Measurements from ENCODE around the gene PLXDC2. TPM values are rescaled to one million over a fixed set of nuclear protein-coding genes. Genes with fewer than 3 reads are reported as not detected.
A peak's percentile ranks its signal among the peaks of the same experiment; 100 is the strongest.
"Not testable (repeated sequence)": the region's sequence is repeated elsewhere in the genome, so short reads cannot be mapped to it uniquely, and the experiment has no call there.

PLXDC2 gene
- total RNA-seq: 100 to 1,000 TPM in 2 of 3 donors, 10 to 100 TPM in 1; 63.9 to 125 (median 101) TPM

DNA sequence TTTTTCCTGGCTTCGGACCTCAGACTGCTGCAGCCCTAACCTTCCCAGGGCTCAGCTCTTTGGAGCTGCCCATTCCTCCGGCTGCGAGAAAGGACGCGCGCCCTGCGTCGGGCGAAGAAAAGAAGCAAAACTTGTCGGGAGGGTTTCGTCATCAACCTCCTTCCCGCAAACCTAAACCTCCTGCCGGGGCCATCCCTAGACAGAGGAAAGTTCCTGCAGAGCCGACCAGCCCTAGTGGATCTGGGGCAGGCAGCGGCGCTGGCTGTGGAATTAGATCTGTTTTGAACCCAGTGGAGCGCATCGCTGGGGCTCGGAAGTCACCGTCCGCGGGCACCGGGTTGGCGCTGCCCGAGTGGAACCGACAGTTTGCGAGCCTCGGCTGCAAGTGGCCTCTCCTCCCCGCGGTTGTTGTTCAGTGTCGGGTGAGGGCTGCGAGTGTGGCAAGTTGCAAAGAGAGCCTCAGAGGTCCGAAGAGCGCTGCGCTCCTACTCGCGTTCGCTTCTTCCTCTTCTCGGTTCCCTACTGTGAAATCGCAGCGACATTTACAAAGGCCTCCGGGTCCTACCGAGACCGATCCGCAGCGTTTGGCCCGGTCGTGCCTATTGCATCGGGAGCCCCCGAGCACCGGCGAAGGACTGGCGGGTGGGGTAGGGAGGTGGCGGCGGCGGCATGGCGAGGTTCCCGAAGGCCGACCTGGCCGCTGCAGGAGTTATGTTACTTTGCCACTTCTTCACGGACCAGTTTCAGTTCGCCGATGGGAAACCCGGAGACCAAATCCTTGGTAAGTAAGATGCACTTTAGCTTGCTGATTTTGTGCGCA, at the start of gene PLXDC2:
Gene PLXDC2 (plus strand): TSS at position 22 of the 820 bp plus-strand sequence.
- no peaks in the 10 kb centered on the region for H3K4me1 ChIP-seq
- H3K36me3 ChIP-seq: no peaks in the 10 kb centered on the region
- no peaks in the 10 kb centered on the region for H3K9me3 ChIP-seq
- intact Hi-C loops (cut with DNase I; ENCODE audit: low total_unique reads): no loop called here
- H3K27ac ChIP-seq: peak within 1 kb of the TSS; percentile 89 to 92
- no peaks in the 10 kb centered on the region for H3K27me3 ChIP-seq
- peak in 1 of 2 donors; percentile 41 for DNase-seq (ENCODE audit: low spot score in 2 of 2)
- TF ChIP-seq, protein P1, sequence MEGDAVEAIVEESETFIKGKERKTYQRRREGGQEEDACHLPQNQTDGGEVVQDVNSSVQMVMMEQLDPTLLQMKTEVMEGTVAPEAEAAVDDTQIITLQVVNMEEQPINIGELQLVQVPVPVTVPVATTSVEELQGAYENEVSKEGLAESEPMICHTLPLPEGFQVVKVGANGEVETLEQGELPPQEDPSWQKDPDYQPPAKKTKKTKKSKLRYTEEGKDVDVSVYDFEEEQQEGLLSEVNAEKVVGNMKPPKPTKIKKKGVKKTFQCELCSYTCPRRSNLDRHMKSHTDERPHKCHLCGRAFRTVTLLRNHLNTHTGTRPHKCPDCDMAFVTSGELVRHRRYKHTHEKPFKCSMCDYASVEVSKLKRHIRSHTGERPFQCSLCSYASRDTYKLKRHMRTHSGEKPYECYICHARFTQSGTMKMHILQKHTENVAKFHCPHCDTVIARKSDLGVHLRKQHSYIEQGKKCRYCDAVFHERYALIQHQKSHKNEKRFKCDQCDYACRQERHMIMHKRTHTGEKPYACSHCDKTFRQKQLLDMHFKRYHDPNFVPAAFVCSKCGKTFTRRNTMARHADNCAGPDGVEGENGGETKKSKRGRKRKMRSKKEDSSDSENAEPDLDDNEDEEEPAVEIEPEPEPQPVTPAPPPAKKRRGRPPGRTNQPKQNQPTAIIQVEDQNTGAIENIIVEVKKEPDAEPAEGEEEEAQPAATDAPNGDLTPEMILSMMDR (IDR thresholded peaks at IDR 0.05): no peak
- TF ChIP-seq POLR2AphosphoS5 (IDR thresholded peaks at IDR 0.05): peak in 1 of 3 donors; percentile 6
- peak within 1 kb of the TSS; percentile 89 to 92 (median 90) for H3K4me3 ChIP-seq

DNA sequence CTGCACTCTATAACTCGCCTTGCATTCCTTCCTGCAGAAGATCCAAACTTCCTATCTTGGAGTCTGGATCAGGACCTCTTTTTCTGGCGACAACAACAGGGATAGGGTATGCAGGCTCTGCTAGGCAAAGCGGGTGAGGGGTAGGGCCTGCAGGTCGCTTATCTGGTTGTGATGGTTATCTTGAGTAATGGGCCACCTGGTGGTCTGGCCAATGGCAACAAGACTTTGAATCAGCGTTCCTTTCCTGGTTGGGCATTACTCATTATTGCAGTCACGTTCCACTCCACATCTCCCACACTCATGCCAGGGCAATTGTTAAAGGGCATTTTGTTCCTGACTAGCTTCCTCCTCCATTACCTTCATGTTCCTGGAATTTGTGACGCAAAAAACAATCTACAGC, 48.4 kb upstream of the PLXDC2 start:
- H3K36me3 ChIP-seq: no peaks in the 10 kb centered on the region
- H3K27ac ChIP-seq: no peak overlapping the region
- DNase-seq (ENCODE audit: low spot score in 2 of 2): no peak
- H3K4me3 ChIP-seq: no peak overlapping the region
- H3K27me3 ChIP-seq: no peaks in the 10 kb centered on the region
- H3K9me3 ChIP-seq: no peaks in the 10 kb centered on the region
- TF ChIP-seq, protein P1 (IDR thresholded peaks at IDR 0.05): no peak
- TF ChIP-seq POLR2AphosphoS5 (IDR thresholded peaks at IDR 0.05) (no peak), POLR2A (IDR thresholded peaks at IDR 0.05) (no peak)
- intact Hi-C loops (cut with DNase I; ENCODE audit: low total_unique reads): no loop called here
- H3K4me1 ChIP-seq: no peaks in the 10 kb centered on the region

DNA sequence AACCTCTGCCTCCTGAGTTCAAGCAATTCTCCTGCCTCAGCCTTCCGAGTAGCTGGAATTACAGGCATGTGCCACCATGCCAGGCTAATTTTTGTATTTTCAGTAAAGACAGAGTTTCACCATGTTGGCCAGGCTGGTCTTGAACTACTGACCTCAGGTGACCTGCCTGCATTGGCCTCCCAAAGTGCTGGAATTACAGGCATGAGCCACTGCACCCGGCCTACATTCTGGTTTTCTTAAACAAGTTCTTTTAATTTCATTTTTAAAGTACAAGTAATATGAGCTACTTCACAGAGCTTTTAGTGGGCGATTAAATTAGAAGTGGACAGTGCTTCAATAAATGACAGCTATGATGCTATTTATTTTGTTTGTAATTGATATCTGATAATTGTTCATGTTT, 46.4 kb upstream of the PLXDC2 start:
- H3K27me3 ChIP-seq; H3K9me3 ChIP-seq; H3K27ac ChIP-seq; H3K4me1 ChIP-seq; DNase-seq (ENCODE audit: low spot score in 2 of 2); H3K4me3 ChIP-seq; H3K36me3 ChIP-seq; intact Hi-C loops (cut with DNase I; ENCODE audit: low total_unique reads): not testable (repeated sequence)

DNA sequence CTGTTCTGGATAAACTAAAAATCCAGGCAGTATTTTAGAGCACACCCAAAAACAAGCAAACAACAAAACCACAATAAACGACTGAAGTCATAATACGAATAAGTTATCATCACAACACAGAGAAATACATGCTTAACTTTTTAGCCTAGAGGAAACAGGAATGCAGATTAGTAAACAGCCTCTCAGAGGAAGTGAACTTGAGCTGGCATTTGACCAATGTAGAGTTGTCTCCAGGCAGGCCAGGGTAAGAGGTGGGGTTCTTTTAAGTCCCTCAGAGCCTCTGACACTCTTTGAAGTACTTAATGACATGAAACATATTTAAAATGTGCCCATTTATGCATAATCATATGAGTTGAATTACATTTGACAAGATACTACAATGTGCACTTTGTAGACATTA, 43.3 kb upstream of the PLXDC2 start:
- H3K27me3 ChIP-seq: no peaks in the 10 kb centered on the region
- no peak overlapping the region for H3K4me3 ChIP-seq
- TF ChIP-seq POLR2A (IDR thresholded peaks at IDR 0.05): no peak
- TF ChIP-seq, protein P1 (IDR thresholded peaks at IDR 0.05): no peak
- TF ChIP-seq POLR2AphosphoS5 (IDR thresholded peaks at IDR 0.05): no peak
- H3K4me1 ChIP-seq: no peaks in the 10 kb centered on the region
- intact Hi-C loops (cut with DNase I; ENCODE audit: low total_unique reads): no loop called here
- DNase-seq (ENCODE audit: low spot score in 2 of 2): no peak
- H3K36me3 ChIP-seq: no peaks in the 10 kb centered on the region
- no peak overlapping the region for H3K27ac ChIP-seq
- H3K9me3 ChIP-seq: no peaks in the 10 kb centered on the region

DNA sequence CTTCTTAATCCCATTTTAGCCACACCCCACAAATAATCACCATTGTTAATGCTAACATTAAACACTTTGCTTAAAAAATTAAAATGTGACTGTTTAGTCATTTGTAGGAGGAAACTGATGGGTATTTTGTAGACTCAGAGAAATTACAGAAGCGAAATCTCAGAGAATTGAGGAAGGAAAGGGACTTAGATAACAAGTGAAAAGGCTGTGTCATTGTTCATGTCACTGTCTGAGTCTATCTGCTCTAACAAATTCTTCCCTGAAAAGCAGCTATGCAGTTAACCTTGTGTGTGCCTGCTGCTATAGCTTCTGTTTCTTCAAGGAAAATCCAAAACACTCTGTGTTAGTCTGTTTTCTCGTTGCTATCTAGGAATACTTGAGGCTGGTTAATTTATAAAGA, 40.9 kb upstream of the PLXDC2 start:
- intact Hi-C loops (cut with DNase I; ENCODE audit: low total_unique reads): no loop called here
- H3K9me3 ChIP-seq: no peaks in the 10 kb centered on the region
- no peaks in the 10 kb centered on the region for H3K4me1 ChIP-seq

DNA sequence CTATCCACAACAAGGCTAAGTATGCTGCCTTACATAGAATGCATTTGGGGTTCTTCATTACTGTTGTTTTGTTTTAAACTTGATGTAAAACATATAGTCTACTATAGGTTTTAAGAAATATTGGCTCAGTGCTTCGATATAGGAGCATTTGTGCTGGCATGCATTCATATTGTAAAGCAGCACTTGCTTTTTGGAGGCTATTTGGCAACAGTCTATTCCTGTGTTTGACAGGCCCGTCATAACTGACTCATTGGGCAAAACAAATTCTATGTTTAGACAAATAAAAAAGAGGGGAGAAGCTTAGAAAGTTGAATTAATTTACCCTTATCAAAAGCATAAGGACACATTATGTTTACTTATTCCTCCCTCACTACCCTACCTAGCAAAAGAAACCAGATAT, 38.4 kb upstream of the PLXDC2 start:
- no peak for DNase-seq (ENCODE audit: low spot score in 2 of 2)
- Histone ChIP-seq H3K9me3 (no peaks in the 10 kb centered on the region), H3K27ac (no peak overlapping the region), H3K27me3 (no peaks in the 10 kb centered on the region), H3K36me3 (no peaks in the 10 kb centered on the region), H3K4me3 (no peak overlapping the region), H3K4me1 (no peaks in the 10 kb centered on the region)
- intact Hi-C loops (cut with DNase I; ENCODE audit: low total_unique reads): no loop called here
- TF ChIP-seq, protein P1 (IDR thresholded peaks at IDR 0.05): no peak
- no peak for TF ChIP-seq POLR2AphosphoS5 (IDR thresholded peaks at IDR 0.05)

More for the DNA sequence above, 40.9 kb upstream of the PLXDC2 start:
- Histone ChIP-seq H3K36me3 (no peaks in the 10 kb centered on the region), H3K27ac (no peak overlapping the region), H3K27me3 (no peaks in the 10 kb centered on the region), H3K4me3 (no peak overlapping the region)
- DNase-seq (ENCODE audit: low spot score in 2 of 2): no peak
- no peak for TF ChIP-seq POLR2A (IDR thresholded peaks at IDR 0.05)
